Measurements from ENCODE around the gene ADAMTSL1. TPM values are rescaled to one million over a fixed set of nuclear protein-coding genes. Genes with fewer than 3 reads are reported as not detected.

The ADAMTSL1 gene
- total and polyA plus RNA-seq, 2 of the 8 experiments (the other 6 are each of a cell fraction or from before 2014, with no cell fraction given) = 0.84 to 1.1 TPM

GRCh38 chr9:18910916-18911315 lies 437.0 kb downstream of the ADAMTSL1 start:
- H2BK12ac ChIP-seq (ENCODE audit: low read depth, low read length) = no peak overlapping the region
- 0 out of 2 replicates have a peak overlapping the region, but pooled peaks have one; percentile 52 for H2AFZ ChIP-seq (ENCODE audit: low read length)
- H3K27ac ChIP-seq (ENCODE audit: low read depth, low read length) = no peak overlapping the region
- H3K79me2 ChIP-seq (ENCODE audit: control insufficient read depth in 1 of 2, insufficient read depth in 2 of 2, low read length in 2 of 2) = no peaks in the 10 kb centered on the region
- no peak overlapping the region for H4K91ac ChIP-seq (replicated peaks; ENCODE audit: insufficient read length, low read length)
- no peaks in the 10 kb centered on the region for H3K36me3 ChIP-seq (ENCODE audit: control insufficient read depth in 2 of 4, insufficient read depth in 4 of 4, low read length in 3 of 4)
- no peak for DNase-seq (ENCODE audit: low read depth in 1 of 2, low spot score in 2 of 2)
- H3K4ac ChIP-seq (replicated peaks; ENCODE audit: insufficient read length, low read depth, low read length) = no peak overlapping the region
- H3K23me2 ChIP-seq (ENCODE audit: low read depth, low read length) = no peaks in the 10 kb centered on the region
- no peak overlapping the region for H3K9ac ChIP-seq (replicated peaks in 1 of 4; ENCODE audit: extremely low read depth in 1 of 4, low read depth in 3 of 4, low read length in 3 of 4)
- H2BK5ac ChIP-seq (ENCODE audit: low read depth, low read length) = no peak overlapping the region
- H3K4me1 ChIP-seq (replicated peaks in 1 of 4; ENCODE audit: control insufficient read depth in 3 of 4, insufficient read depth in 4 of 4, low read length in 3 of 4) = peaks cover 3 to 13% (median 8%) of the 10 kb centered on the region in 4 experiments
- H3K56ac ChIP-seq (replicated peaks; ENCODE audit: insufficient read length, low read depth, low read length) = no peak overlapping the region
- no peak overlapping the region for H3K4me3 ChIP-seq (ENCODE audit: extremely low read depth in 1 of 4, insufficient read depth in 2 of 4, low read depth in 3 of 4, low read length in 4 of 4)
- H3K27me3 ChIP-seq (replicated peaks in 1 of 4; ENCODE audit: control insufficient read depth in 3 of 4, extremely low read depth in 1 of 4, insufficient read depth in 3 of 4, low read length in 3 of 4) = no peaks in the 10 kb centered on the region; a peak in 1 of 7 replicates
- no peaks in the 10 kb centered on the region for H4K20me1 ChIP-seq (replicated peaks in 1 of 2; ENCODE audit: control insufficient read depth in 1 of 2, insufficient read depth in 2 of 2, low read length in 2 of 2)
- WGBS, 2 experiments (ENCODE audit: extremely low coverage in 1 of 2, insufficient coverage in 1 of 2, insufficient read length in 1 of 2, insufficient replicate concordance in 2 of 2, low coverage in 1 of 2, low lambda C conversion rate in 2 of 2, missing lambda C conversion rate in 1 of 2) = 81% methylated on average over 6 of the region's 6 CpGs; no CpG with 5 or more reads in 1 of the 2 experiments
- CTCF ChIA-PET (ENCODE audit: partially characterized antibody) = interaction anchor here (0.9 to 1.7 kb wide), 5 partner anchors 12 to 656 kb away, joined by 3 to 5 read pairs (median 3); no protein-coding TSS in a partner anchor
- no peak overlapping the region for H3K4me2 ChIP-seq (ENCODE audit: insufficient read depth in 1 of 2, low read depth in 2 of 2, low read length in 2 of 2)
- no peak overlapping the region for H4K5ac ChIP-seq (ENCODE audit: insufficient read length, low read depth, low read length)
- no peak overlapping the region for H2AK5ac ChIP-seq (ENCODE audit: low read depth, low read length)
- no peaks in the 10 kb centered on the region for H3K9me3 ChIP-seq (ENCODE audit: insufficient read depth in 2 of 2, low read depth in 1 of 2, low read length in 1 of 2)
- no peak overlapping the region for H2BK120ac ChIP-seq (replicated peaks; ENCODE audit: low read depth, low read length)
- H2BK15ac ChIP-seq (ENCODE audit: low read length) = no peak overlapping the region
- no peak overlapping the region for H3K23ac ChIP-seq (ENCODE audit: insufficient read length)
- 0 out of 2 replicates have a peak overlapping the region, but pooled peaks have one; percentile 55 for H2BK20ac ChIP-seq (ENCODE audit: low read length)
- H3K18ac ChIP-seq (ENCODE audit: extremely low read depth, low read length) = no peak overlapping the region
- H3K14ac ChIP-seq (ENCODE audit: insufficient read length) = no peak overlapping the region
- H3K79me1 ChIP-seq (ENCODE audit: low read depth, low read length) = no peaks in the 10 kb centered on the region
- no peak overlapping the region for H4K8ac ChIP-seq (ENCODE audit: extremely low read depth, insufficient read depth, low read length)
- FAIRE-seq = no peak
- POLR2A ChIA-PET (ENCODE audit: partially characterized antibody) = no interaction called here
- TF ChIP-seq ASH2L (IDR thresholded peaks at IDR 0.05; ENCODE audit: low read length) (no peak), SP4 (IDR thresholded peaks at IDR 0.05; ENCODE audit: low read length) (no peak), EGR1 (IDR thresholded peaks at IDR 0.05; ENCODE audit: borderline replicate concordance, low read depth, low read length) (no peak), RAD21 (IDR thresholded peaks at IDR 0.05 in 1 of 2, conservative IDR thresholded peaks at IDR 0.05 in 1 of 2; ENCODE audit: low read depth in 2 of 2, low read length in 2 of 2) (no peak), BCL11A (IDR thresholded peaks at IDR 0.05; ENCODE audit: low read depth in 2 of 2, low read length in 2 of 2) (no peak), ZNF274 (IDR thresholded peaks at IDR 0.05; ENCODE audit: borderline replicate concordance, extremely low read depth, low read length) (no peak), TCF12 (IDR thresholded peaks at IDR 0.05; ENCODE audit: low read depth, low read length) (no peak), SP2 (IDR thresholded peaks at IDR 0.05; ENCODE audit: low read length) (no peak), BRCA1 (IDR thresholded peaks at IDR 0.05; ENCODE audit: low read depth, low read length) (no peak)

Data from H1 (cell line).